NCI-H226 (cell line): ENCODE data around the gene RPP25L.

ENCODE experiments used
- DNase-seq: peaks from one replicate; pipeline ENCODE4 v3.0.0-alpha.2; 2015

RPP25L gene

GRCh38 chr9:34637356-34638137, 25.6 kb upstream of the RPP25L start, which contains the start of gene SIGMAR1:
TSS of gene SIGMAR1 (minus strand) at chr9:34637787. CDS start at chr9:34637697, 90 bp downstream.
- DNase-seq = peak; percentile 69

DNA sequence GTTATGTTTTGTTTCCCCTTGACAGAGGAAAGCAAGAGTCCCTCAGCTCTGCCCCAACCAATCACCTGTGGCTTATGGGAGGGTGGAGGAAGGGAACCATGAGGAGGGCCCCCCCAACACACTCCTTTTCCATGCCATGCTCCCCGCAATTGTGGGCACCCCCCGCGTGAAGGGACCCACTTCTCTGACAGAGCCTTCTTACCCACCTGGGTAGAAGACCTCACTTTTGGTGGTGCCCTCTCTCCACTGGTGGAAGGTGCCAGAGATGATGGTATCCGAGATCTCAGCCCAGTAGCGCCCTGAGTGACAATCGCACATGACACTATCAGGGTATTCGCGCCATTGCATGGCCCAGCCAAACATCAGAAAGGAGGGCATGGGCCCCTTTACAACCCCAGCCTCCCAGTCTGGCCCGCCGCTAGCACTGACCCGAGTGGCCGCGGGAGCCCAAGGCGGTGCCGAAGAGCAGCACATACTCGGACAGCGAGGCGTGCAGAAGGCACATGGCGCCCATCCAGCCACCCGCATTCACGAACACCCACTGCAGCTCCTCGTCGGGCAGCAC, 25.0 kb upstream of the RPP25L start:
- no peak for DNase-seq

DNA sequence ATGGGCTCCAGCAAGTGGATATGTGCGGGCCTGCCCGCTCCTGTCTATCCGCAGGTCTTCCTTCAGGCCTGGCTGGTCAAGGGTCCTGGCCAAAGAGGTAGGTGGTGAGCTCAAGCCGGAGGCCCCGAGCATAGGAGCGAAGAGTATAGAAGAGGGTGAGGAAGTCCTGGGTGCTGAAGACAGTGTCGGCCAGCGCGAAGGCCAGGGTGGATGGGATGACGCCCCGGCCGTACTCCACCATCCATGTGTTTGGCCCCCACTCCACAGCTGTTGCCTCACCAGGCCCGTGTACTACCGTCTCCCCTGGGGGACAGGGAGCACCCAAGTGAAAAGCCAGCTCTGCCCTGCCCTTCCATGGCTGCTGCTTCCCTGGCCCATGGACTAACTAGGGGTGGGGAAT, 23.7 kb upstream of the RPP25L start:
- DNase-seq = no peak

- no peak for DNase-seq
Observed at GRCh38 chr9:34634551-34635248, 22.8 kb upstream of the RPP25L start.

- no peak for DNase-seq
Observed at GRCh38 chr9:34633851-34634550, 22.1 kb upstream of the RPP25L start.

DNA sequence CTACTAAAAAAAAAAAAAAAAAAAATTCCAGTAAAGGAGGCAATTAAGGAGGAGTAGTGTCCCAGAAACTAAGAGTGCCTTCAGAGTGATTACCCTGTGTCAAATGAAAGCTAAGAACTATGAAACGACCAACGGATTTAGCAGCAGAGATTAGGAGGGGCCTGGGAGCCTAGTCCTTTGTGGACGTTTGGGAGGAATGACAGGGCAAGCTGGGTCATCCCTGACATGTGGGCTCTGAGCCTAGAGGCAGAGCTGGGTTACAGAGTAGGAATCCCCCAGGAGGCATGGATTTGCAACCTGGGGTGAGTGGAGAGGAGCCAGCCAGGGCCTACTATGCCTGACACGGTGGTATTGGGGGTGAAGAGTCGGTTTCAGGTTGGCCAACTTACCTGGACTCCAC, 21.3 kb upstream of the RPP25L start:
- DNase-seq = no peak

DNA sequence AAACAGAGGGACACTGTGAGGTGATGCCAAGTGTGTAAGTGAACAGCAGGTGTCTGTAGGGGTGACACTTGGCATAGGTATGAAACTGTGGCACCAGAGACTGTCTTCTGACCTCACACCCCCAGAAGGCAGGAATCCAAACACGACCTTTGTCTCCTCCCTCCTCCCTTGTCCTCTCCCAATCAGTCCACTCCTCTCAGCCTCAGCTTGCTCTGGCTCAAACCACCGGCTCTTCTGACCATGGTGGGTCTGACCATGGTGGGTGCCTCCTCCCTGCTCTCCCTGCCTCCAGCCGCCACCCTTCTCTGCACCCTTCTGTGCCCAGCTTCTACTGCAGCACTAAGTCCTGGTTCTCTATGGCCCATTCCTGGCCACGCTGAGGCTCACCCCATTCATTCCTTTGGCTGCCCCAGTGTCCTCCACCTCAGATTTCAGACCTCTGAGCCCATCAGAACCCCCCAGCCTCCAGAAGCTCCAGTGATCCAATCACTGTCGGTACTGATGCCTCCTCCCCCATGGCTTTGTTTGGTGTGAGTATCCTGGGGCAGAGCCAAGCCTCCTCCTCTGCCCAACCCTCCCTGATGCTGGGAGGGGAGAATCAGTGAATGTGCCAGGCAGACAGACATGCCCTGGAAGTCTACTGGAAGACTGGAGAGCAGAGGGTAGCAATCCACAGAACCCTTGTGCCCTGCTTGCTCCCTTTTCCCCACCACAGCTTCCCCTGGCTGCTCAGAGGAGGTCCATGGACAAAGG, 18.7 kb upstream of the RPP25L start:
- DNase-seq = no peak

DNA sequence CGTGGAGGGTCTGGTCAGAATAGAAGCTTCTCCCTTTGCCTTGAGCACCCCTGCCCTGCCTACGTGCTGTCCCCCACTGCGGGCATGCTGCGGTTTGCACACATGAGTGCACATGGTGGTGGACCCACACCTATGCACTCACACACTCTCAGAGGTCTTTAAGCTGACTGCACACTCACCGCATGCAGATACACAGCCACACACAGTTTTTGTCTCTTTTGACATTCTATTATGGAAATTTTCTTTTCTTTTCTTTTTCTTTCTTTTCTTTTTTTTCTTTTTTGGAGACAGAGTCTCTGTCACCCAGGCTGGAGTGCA, 17.6 kb upstream of the RPP25L start:
- no peak for DNase-seq

GRCh38 chr9:34628656-34629490, 17.0 kb upstream of the RPP25L start, which contains the start of gene ARID3C:
TSS of gene ARID3C (minus strand) at chr9:34629066. CDS start at chr9:34628014, 1,052 bp downstream.
- no peak for DNase-seq

DNA sequence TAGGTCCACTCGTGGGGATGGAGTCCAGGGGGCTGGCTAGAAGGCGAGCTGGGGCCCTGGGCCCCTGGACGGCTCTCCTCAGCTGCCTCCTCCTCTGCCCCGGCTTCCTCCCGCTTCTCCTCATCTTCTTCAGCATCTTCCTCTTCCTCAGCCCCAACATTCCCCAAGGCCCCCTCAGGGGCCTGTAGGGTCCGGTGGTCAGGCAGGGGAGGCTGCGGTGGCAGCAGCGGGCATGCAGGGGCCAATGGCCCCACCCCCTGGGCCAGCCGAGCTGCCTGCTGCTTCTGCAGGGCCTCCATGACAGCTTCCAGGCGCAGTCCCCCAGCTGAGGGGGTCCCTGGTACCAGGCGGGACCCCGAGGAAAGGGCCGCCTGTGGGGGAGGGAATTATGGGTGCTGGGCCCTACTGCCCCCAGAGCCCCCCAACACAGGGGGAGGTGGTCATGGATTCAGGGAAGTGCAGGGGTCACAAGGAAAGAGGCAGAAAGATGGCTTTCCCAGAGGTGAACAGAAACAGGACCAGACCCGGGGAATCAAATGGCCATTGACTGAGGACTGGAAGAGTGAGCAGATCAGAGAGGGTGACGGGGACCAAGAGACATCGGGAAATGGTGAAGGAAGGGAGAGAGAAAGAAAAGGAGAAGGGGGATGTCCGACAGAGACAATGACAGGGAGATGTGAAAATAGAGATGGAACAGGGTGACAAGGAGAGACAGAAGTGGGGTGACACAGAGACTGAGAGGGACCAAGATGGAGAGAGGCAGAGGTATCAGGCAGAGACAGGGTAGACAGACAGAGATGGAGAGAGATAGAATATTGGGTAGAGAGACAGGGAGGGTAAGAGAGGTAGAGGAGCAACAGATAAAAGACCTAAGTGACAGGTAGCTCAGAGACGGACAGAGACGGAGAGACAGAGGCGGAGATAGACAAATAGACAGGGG, 16.1 kb upstream of the RPP25L start:
- no peak for DNase-seq

GRCh38 chr9:34625186-34625486, 13.2 kb upstream of the RPP25L start:
- no peak for DNase-seq

GRCh38 chr9:34624475-34625185, 12.7 kb upstream of the RPP25L start:
- DNase-seq = no peak

DNA sequence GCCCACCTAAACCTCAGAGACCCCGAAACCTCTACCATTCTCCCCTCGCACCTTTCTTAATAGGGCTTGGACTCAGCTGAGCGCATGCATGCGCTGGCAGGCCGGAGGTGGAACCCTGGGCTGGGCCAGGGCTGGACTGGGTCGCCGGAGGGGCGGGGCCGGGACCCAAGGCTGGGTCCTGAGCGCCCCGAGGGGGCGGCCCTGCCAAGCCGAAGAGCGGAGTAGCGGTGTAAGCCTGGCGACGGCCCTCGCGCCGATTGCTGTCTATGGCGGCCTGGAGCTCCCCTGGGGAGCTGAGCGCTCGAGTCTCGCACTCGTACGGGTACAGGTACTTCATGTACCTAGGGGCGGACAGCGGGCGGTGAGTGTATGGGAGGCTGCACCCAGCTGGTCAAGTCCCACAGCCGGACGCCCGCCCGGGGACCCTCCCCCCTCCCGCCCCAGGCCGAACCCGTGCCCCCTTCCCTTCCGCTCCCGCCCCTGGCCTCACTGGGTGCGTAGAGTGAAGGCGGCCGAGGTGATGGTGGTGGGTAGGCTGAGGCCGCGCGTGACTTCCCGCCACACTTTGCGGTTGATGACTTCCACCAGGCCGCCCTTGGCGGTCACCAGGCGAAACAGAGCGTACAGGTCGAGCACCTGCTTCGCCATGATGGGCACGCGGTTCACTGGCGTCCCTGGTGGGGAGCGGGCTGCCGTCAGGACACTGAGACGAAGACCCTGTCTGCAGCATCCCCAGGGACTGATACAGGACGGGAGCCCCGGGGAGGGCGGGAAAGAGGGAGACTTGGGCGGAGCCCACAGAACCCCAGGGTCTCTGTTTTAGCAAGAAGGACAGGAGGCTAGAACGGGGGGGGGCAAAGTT, 11.7 kb upstream of the RPP25L start:
- DNase-seq = no peak

DNA sequence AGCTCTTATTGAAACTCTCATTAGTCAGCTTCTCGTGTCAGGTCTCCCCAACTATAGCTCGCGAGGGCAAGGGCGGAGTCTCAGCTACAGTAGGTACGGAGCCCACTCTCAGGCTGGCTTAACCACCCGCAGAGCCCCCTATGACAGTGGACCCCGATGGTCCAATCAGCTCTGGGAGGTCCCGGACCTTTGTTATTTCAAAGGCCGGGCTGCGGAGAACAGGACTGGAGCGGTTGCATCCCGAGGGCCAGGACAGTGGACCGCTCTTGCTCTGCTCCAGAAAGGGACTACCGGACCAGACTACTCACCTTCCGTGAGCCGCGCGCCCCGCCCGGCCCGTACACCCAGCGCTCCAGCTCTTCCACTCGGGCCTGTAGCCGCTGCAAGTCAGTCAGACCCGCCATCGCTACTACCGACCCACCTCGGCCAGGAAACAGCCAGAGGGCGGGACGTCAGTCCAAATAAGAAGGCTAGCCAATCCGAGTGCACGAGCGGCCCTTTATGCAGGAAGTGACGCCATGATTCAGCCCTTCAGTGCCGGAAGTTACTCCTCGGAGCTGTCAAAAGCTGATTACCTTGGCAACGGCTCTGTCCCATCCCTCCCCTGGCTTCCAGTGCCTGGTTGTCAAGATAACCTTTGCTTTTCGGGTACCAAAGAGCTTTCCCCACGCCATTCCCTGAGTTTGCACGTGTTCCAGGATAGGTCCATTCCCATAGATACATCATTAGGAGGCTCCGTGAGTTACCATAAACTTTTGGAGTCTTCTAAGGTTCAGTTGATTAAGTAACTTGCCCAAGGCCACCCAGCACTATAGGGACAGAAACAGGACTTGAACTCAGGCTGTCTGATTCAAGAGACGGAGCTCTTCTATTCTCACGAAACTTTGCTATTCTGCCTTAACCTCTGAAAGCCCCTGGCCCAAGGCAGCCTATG, 8.4 kb upstream of the RPP25L start, which contains the start of gene DCTN3:
TSS of gene DCTN3 (minus strand) at position 435 of the 934 bp plus-strand sequence. CDS start at position 404, 31 bp downstream.
- peak; percentile 78 for DNase-seq

DNA sequence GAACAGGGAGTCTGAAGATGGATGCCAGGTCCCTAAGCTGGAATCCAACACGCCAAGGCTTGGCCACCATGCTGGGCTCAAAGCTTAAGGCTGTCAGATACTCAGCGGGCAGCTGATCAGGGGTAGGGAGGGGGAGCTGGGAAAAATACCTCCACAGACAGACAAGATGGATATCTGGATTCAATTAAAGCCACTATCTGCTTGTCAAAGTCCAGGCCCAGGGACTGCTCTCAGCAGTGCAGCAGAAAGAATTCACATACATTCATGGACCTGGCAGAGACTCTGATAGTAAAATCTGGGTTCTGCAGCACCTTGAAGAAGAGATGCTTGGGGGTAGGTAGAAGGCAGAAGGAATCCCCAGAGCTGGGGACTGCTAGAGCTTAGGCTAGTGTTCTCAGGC, 3.2 kb upstream of the RPP25L start:
- DNase-seq = no peak

- peak; percentile 32 for DNase-seq
Observed at GRCh38 chr9:34612788-34613390, 992 bp upstream of the RPP25L start.

- no peak for DNase-seq
Observed at GRCh38 chr9:34611251-34611810, 566 bp downstream of the RPP25L start.
